HG03469 (cell line): ENCODE results near the gene MMP14.
"Not testable (repeated sequence)": the region's sequence is repeated elsewhere in the genome, so short reads cannot be mapped to it uniquely, and the experiment has no call there.

Experiments
- ATAC-seq: cut with Tn5 transposase; IDR thresholded peaks from one replicate; pipeline ENCODE4 v1.9.1; 2021; ENCODE audit warnings: mild to moderate bottlenecking, moderate library complexity, moderate number of reproducible peaks; ENCODE audit not compliant: unreplicated experiment

Gene MMP14

GRCh38 chr14:22841769-22842168 is 5.4 kb downstream of the MMP14 start:
- ATAC-seq = no peak

GRCh38 chr14:22842211-22843122 is 6.1 kb downstream of the MMP14 start:
- no peak for ATAC-seq

- ATAC-seq = no peak
Observed at GRCh38 chr14:22843123-22843925, 6.9 kb downstream of the MMP14 start.

GRCh38 chr14:22844221-22845102 is 8.1 kb downstream of the MMP14 start:
- no peak for ATAC-seq

DNA sequence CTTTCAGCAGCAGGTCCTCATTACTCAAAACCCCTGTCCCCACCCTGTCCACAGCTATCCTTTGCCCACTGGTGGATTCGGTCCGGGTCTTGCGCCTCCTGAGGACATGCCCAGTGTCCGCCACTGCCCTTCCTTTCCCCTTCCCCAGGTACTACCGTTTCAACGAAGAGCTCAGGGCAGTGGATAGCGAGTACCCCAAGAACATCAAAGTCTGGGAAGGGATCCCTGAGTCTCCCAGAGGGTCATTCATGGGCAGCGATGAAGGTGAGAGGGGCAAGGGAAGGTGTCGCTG is 8.7 kb downstream of the MMP14 start:
- ATAC-seq = no peak

DNA sequence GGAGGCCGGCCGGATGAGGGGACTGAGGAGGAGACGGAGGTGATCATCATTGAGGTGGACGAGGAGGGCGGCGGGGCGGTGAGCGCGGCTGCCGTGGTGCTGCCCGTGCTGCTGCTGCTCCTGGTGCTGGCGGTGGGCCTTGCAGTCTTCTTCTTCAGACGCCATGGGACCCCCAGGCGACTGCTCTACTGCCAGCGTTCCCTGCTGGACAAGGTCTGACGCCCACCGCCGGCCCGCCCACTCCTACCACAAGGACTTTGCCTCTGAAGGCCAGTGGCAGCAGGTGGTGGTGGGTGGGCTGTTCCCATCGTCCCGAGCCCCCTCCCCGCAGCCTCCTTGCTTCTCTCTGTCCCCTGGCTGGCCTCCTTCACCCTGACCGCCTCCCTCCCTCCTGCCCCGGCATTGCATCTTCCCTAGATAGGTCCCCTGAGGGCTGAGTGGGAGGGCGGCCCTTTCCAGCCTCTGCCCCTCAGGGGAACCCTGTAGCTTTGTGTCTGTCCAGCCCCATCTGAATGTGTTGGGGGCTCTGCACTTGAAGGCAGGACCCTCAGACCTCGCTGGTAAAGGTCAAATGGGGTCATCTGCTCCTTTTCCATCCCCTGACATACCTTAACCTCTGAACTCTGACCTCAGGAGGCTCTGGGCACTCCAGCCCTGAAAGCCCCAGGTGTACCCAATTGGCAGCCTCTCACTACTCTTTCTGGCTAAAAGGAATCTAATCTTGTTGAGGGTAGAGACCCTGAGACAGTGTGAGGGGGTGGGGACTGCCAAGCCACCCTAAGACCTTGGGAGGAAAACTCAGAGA is 9.6 kb downstream of the MMP14 start:
- ATAC-seq = no peak

GRCh38 chr14:22846811-22847307 is 10.5 kb downstream of the MMP14 start:
- ATAC-seq = no peak

- no peak for ATAC-seq
Observed at GRCh38 chr14:22847661-22848341, 11.4 kb downstream of the MMP14 start.

- ATAC-seq = no peak
Observed at GRCh38 chr14:22848351-22849164, 12.2 kb downstream of the MMP14 start.

- no peak for ATAC-seq
Observed at GRCh38 chr14:22849212-22849819, 12.9 kb downstream of the MMP14 start.

- ATAC-seq = no peak
Observed at GRCh38 chr14:22850944-22851764, 14.8 kb downstream of the MMP14 start.

GRCh38 chr14:22852178-22852577 is 15.8 kb downstream of the MMP14 start:
- ATAC-seq = not testable (repeated sequence)

DNA sequence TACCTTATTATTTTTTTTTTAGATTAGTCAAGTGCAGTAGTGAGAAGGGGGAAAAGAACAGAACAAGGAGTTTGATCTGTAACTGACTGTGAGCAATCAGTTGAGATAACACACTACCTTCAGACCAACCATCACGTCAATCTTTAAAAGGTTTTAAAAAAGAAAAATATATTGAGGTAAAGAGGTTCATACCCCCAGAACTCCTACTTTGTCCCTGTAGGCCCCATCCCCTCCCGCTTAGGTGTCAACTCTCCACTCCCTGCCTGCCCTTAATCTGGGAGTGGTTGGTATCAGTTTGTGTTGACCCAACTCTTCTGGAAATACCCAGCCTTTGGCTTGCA is 16.2 kb downstream of the MMP14 start:
- ATAC-seq = no peak

DNA sequence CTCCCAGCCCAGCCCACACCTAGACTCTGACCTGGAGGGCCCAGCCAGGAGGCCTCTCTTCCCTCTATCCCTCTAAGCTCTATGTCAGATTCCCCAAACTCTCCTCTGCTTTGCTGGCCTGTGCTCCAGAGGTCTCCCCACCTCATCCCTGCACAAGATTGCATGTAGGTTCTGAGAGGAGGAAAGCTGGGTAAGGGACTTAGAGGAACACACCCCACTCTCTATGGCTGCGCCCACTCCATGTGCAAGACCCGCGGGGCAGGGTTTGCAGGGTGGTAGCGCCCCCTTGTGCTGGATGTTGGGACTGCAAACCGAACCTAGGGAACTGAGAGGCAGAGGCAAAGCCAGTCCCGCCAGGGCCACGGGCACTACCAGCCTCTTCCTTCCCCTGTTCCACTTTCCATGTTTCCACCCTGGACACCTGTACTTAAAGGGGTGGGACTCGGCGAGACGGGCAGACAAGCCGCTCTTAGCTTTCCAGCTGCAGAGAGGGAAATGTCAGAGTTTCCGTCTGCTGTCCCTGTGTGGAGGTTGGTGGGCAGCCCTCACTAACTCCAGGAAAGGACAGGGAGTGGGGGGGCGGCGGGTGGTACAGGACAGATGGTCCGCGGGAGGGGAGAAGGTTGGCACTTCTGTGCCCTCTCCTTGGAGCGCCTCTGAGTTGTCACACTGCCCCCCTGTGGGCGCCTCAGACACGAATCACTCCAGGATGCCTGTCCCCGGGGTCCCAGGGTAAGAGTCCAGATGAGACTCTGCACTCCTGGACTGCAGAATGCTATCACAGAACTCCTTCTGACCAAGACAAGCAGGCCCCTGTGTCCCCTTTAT is 16.8 kb downstream of the MMP14 start:
- no peak for ATAC-seq

DNA sequence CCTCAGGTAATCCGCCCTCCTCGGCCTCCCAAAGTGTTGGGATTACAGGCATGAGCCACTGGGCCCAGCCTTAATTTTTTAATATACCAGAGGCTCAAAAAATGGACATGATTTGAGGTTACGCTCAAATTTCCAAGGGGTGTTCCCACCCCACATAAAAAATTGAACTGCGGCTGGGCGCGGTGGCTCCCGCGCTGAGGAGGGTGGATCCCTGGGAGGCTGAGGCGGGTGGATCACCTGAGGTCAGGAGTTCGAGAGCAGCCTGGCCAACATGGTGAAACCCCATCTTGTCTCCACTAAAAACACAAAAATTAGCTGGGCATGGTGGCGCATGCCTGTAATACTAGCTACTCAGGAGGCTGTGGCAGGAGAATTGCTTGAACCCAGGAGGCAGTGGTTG is 17.9 kb downstream of the MMP14 start:
- not testable (repeated sequence) for ATAC-seq

DNA sequence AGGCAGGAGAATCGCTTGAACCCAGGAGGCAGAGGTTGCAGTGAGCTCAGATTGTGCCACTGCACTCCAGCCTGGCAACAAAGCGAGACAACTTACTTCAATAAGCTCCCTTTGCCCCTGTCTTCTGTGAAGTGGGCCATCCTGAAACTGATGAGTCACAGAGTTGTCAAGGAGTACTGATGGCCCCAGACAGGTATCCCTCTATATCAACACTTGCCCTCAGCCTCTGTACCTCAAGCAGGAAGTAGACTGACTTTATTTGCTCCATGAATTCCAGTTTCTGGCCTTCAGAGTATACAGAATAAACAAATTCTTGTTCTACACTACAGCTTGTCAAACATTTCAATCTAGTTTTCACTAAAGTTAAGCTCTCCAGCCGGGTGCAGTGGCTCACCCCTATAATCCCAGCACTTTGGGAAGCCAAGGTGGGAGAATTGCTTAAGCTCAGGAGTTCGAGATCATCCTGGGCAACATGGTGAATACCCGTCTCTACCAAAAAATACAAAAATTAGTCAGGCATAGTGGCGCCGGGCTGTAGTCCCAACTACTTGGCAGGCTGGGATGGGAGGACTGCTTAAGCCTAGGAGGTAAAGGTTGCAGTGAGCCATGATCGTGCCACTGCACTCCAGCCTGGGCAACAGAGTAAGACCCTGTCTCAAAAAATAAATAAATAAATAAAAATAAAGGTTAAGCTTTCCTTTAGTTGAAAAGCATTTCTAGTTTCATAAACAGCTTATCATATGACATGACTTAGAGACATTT is 18.8 kb downstream of the MMP14 start:
- no peak for ATAC-seq
